ENCODE results near the gene EPC2. TPM values are rescaled to one million over a fixed set of nuclear protein-coding genes. Genes with fewer than 3 reads are reported as not detected.

The EPC2 gene
- total and polyA plus RNA-seq, 10 of the 15 experiments (the other 5 are each of a cell fraction or from before 2014, with no cell fraction given), result 2.0 to 16.5 (median 10.8) TPM

GRCh38 chr2:148603562-148603920, 41.0 kb upstream of the EPC2 start (continued):
- TF ChIP-seq NRF1 (conservative IDR thresholded peaks at IDR 0.05; ENCODE audit: low read depth, low read length), result no peak
- TF ChIP-seq SIX5 (IDR thresholded peaks at IDR 0.05; ENCODE audit: low read depth, low read length, severe bottlenecking), result no peak
- no peak for TF ChIP-seq HDAC6 (IDR thresholded peaks at IDR 0.05; ENCODE audit: unreplicated experiment)
- TF ChIP-seq RCOR1 (conservative IDR thresholded peaks at IDR 0.05; ENCODE audit: low read depth, low read length), result no peak
- TF ChIP-seq RFX5 (IDR thresholded peaks at IDR 0.05; ENCODE audit: low read depth, low read length), result no peak
- peak; percentile 67; the same call in 1 of the 2 replicates for TF ChIP-seq ZBED1 (IDR thresholded peaks at IDR 0.05; ENCODE audit: borderline replicate concordance)
- TF ChIP-seq USF2 (IDR thresholded peaks at IDR 0.05; ENCODE audit: borderline replicate concordance, low read depth, low read length), result no peak
- TF ChIP-seq SKIL (IDR thresholded peaks at IDR 0.05; ENCODE audit: low read depth, poor library complexity, severe bottlenecking), result peak; percentile 74
- peak; percentile 44 for TF ChIP-seq MEF2B (IDR thresholded peaks at IDR 0.05; ENCODE audit: partially characterized antibody, poor library complexity, severe bottlenecking)
- TF ChIP-seq RB1 (IDR thresholded peaks at IDR 0.05; ENCODE audit: borderline replicate concordance), result no peak
- peak; percentile 99 for TF ChIP-seq IRF4 (IDR thresholded peaks at IDR 0.05; ENCODE audit: low read depth, low read length)
- no peak for TF ChIP-seq ESRRA (IDR thresholded peaks at IDR 0.05; ENCODE audit: low read length)
- TF ChIP-seq JUND (IDR thresholded peaks at IDR 0.05; ENCODE audit: low read depth, low read length), result peak; percentile 93
- no peak for TF ChIP-seq RAD51 (IDR thresholded peaks at IDR 0.05)
- no peak for TF ChIP-seq PAX8 (IDR thresholded peaks at IDR 0.05)
- TF ChIP-seq MTA3 (IDR thresholded peaks at IDR 0.05; ENCODE audit: borderline replicate concordance, low read length), result peak; percentile 85; the same call in 1 of the 2 replicates
- TF ChIP-seq KAT2A (conservative IDR thresholded peaks at IDR 0.05; ENCODE audit: control insufficient read depth, low read depth, low read length), result no peak
- TF ChIP-seq LARP7 (IDR thresholded peaks at IDR 0.05), result no peak
- no peak for TF ChIP-seq CBX3 (IDR thresholded peaks at IDR 0.05; ENCODE audit: borderline replicate concordance, low read depth)
- no peak for TF ChIP-seq SREBF2 (IDR thresholded peaks at IDR 0.05; ENCODE audit: low read length)
- TF ChIP-seq RELA (IDR thresholded peaks at IDR 0.05; ENCODE audit: borderline replicate concordance, partially characterized antibody), result no peak
- no peak for TF ChIP-seq NR2F1 (conservative IDR thresholded peaks at IDR 0.05)
- peak; percentile 94 for TF ChIP-seq NFIC (IDR thresholded peaks at IDR 0.05; ENCODE audit: low read depth, low read length)
- TF ChIP-seq ZNF274 (IDR thresholded peaks at IDR 0.05; ENCODE audit: insufficient read depth, insufficient read length), result no peak
- TF ChIP-seq BMI1 (IDR thresholded peaks at IDR 0.05; ENCODE audit: borderline replicate concordance), result peak; percentile 47; the same call in 1 of the 2 replicates
- TF ChIP-seq POU2F2 (IDR thresholded peaks at IDR 0.05; ENCODE audit: borderline replicate concordance, low read depth, low read length), result peak; percentile 62; the same call in 1 of the 3 replicates
- no peak for TF ChIP-seq ASH2L (IDR thresholded peaks at IDR 0.05; ENCODE audit: borderline replicate concordance, low read depth)
- TF ChIP-seq PKNOX1 (IDR thresholded peaks at IDR 0.05), result peak; percentile 43
- TF ChIP-seq HCFC1 (IDR thresholded peaks at IDR 0.05; ENCODE audit: low read length), result no peak
